HG02763 (cell line): ENCODE results near the gene SPATA3.
A peak's percentile ranks its signal among the peaks of the same experiment; 100 is the strongest.
"Not testable (repeated sequence)": the region's sequence is repeated elsewhere in the genome, so short reads cannot be mapped to it uniquely, and the experiment has no call there.

Experiments used
- ATAC-seq: cut with Tn5 transposase; IDR thresholded peaks from one replicate; pipeline ENCODE4 v1.9.1; 2021; ENCODE audit warnings: mild to moderate bottlenecking, moderate library complexity; ENCODE audit not compliant: unreplicated experiment

SPATA3 gene

DNA sequence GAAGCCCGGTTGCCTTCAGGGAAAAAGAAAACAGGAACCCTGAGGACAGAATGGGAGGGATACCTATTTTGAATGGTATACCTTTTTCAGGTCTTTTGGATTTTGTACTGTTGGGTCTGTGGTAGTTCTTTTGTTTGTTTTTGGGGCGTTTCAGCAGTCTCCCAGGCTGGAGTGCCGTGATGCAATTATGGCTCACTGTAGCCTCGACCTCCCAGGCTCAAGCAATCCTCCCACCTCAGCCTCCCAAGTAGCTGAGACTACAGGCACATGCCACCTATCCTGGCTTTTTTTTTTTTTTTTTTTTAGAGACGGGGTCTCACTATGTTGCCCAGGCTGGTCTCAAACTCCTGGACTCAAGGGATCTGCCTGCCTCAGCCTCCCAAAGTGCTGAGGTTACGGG is 27.6 kb upstream of the SPATA3 start:
- not testable (repeated sequence) for ATAC-seq

DNA sequence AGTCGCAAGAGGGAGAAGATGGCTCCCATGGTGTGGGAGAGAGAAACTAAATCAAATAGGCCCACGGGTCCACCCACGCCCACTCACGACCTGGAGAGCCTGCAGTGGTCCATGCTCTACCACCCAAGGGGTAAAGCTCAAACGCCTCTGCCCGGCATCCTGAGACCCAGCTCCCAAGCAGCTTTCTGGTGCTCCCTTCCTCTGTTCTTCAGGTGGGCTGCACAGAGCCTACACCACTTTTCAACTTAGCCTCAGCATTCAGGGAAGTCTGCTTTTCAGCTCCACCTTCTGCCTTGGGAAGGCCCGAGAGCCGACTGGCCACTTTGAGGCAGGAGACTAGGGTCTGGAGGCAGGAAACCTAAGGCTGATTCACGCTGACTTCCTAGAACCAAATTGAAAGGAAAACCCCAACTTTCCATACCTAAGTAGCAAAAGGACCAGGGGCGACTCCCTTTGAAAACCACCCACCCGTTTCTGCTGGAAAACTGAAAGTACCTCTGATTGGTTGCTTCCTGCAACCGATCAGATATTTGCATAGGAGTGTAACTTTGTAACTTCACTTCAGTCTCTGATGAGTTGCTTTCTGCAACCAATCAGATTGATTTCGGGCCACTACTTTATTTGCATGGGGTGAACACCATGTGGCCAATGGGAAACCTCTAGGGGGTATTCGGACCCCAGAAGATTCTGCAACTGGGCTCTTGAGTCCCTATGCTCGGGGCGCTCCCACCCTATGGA is 26.8 kb upstream of the SPATA3 start:
- ATAC-seq, result no peak

DNA sequence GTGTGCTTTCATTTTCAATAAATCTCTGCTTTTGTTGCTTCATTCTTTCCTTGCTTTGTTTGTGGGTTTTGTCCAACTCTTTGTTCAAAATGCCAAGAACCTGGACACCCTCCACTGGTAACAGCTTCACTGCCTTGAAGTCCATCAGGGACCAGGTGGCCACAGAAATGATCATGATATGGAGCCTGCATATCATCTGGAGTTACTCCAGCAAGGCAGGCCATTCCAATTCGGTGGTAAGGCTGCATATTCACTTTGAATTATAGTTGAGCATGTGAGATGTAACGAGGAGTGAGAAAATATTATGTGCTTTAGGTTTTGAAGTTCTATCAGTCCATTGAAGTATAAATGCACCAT is 26.3 kb upstream of the SPATA3 start:
- no peak for ATAC-seq

DNA sequence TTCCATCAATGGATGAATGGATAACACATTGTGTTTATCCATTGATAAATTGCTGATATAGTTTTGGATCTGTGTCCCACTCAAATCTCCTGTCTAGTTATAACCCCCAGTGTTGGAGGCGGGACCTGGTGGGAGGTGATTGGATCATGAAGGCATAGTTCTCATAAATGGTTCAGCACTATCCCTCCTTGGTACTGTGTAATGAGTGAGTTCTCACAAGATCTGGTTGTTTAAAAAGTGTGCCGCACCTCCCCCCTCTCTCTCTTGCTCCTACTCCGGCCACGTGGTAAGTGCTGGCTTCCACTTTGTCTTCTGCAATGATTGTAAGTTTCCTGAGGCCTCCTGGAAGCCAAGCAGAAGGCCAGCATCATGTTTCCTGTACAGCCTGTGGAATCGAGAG is 23.9 kb upstream of the SPATA3 start:
- ATAC-seq, result no peak

DNA sequence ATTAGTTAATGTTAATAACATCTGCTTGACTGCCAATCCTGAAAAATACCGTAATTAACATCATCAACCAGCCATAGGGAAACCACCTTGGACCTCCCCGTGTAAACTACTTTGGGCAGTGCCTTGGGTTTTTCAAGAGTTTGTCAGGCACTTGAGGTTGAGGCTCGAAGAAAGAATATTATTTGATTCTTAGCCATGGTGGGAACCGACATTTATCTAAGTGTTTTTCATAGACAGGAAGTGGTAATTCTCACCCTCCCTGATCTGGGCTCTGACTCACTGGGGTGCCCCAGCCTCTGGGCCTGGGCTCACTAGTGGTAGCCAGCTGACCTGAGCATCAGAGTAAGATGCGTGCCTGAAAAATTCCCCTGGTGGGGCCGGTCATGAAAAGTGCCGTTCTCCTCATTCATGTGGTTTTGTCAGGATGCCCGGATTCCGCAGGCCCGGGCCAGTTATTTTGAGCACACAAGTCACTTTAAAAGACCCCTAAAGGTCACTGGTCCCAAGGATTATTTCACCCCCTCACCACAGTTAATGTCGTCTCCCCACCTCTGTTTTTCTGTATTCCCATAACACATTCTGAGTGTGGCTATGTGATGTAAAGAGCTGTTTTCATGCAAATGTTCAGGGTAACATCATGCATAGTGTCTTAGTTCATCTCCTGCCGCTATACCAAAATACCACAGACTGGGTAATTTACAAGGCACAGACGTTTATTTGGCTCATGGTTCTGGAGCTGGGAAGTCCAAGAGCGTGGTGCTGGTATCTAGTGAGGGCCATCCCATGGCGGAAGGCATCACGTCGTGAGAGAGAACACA is 21.6 kb upstream of the SPATA3 start:
- peak; percentile 83 for ATAC-seq

DNA sequence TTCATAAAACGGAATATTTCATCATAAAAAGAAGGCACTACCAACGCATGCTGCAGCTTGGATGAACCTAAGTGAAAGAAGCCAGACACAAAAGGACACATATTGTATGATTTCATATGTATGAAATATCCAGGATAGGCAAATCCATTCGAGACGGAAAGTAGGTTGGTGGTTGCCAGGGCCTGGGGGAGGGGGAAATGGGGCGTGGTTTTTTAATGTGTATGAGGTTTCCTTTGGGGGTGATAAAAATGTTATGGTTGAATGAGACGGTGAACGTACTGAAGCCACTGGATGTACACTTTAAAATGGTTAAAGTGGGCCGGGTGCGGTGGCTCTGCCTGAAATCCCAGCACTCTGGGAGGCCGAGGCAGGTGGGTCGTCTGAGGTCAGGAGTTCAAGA is 20.0 kb upstream of the SPATA3 start:
- ATAC-seq, result no peak

DNA sequence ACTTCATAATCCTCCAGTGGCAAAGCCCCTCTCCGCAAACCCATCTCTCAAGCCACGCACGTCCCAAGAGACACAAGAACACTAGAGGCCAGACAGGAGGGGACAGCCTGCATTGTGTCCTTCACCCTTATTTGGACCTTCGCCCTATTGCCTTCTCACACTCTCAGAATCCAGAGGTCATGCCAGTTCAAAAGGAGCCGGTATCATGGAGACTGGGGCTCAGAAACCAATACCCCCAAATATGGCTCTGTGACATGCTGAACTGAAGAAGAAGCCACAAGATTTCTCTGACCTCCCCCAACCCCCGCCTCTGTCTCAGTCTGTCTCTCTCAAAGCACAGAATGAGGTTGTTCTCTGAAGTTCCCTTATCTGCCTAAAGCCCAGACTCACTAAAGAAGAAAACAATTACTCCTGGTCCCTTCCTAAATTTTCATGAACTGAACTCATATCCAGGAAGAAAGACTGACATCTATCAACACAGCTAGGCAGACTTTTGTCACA is 19.2 kb upstream of the SPATA3 start:
- no peak for ATAC-seq

DNA sequence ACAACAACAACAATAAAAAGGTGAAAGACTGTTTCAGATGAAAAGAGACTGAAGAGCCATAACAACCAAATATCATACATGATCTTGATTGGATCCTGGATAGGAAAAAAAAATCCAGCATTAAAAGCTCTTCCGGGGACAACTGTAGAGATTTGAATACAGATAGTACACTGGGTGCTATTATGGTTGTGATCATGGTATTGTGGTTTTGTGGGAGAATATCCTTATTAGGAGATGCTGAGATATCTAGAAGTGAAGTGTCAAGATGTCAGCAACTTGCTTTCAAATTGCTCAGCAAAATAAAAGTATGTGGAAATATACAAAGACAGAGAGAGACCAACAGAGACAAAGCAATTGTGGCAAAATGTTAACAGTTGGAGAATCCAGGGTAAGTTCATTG is 15.5 kb upstream of the SPATA3 start:
- ATAC-seq, result no peak

DNA sequence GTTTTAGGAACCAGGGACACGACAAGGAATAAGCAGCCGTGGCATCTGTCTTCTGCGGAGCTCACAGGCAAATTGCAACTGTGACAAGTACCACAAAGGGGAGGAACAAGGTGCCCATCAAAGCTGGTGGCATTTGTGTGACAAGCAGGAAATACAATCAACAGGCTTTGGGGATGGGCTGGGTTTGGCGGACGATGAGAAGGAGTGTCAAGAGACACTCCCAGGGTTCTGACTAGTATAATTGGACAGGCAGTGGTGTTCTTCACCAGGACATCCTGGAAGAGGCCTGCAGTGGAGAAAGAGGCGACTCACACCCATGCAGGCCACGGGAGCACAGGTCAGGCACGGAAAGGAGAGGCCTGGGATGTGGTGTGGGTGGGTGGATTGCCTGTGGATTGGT is 14.2 kb upstream of the SPATA3 start:
- ATAC-seq, result no peak

DNA sequence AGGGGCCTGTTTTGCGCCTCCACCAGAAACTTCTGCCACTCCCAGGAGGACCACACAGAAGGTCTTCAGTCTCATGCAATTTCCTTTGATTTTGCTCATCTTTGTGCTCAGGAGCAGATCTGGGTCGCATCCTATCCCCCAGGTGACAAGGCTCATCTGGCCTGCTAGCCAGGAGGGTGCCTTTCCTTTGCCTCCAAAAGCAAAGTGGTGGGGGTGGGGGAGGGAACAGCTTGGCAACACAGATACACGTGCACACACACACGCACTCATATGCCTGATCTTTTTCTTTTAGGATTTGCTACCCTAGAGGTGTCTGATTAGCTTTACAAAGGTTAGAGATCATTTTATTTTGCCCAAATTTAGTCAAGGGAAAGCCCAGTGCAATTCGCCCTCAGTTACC is 13.8 kb upstream of the SPATA3 start:
- no peak for ATAC-seq

DNA sequence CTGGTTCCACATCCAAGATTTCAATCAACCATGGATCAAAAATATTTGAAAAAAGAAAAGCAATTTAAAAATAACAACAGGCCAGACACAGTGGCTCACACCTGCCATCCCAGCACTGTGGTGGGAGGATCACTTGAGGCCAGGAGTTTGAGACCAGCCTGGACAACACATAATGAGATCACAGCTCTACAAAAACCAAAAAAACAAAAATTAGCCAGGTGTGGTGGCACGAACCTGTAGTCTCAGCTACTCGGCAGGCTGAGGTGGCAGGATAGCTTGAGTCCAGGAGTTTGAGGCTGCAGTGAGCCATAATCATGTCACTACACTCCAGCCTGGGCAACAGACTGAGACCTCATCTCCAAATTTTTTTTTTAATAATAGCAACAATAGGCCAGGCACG is 13.4 kb upstream of the SPATA3 start:
- no peak for ATAC-seq

DNA sequence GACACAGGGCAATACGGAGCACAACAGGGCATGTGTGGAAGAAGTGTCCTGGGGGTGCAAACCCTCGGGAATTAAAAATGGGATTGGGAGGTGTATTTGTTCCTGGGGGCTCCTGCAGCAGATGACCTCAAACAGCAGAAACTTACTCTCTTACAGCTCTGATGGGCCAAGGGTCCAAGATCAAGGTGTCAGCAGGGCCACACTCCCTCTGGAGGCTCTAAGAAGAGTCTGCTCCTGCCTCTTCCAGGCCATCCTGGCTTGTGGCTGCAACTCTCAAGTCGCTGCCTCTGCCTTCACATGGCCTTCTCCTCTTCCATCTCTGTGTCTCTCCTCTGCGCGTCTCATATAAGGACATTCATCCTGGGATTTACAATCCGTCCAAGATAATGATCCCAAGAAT is 12.4 kb upstream of the SPATA3 start:
- ATAC-seq, result no peak

DNA sequence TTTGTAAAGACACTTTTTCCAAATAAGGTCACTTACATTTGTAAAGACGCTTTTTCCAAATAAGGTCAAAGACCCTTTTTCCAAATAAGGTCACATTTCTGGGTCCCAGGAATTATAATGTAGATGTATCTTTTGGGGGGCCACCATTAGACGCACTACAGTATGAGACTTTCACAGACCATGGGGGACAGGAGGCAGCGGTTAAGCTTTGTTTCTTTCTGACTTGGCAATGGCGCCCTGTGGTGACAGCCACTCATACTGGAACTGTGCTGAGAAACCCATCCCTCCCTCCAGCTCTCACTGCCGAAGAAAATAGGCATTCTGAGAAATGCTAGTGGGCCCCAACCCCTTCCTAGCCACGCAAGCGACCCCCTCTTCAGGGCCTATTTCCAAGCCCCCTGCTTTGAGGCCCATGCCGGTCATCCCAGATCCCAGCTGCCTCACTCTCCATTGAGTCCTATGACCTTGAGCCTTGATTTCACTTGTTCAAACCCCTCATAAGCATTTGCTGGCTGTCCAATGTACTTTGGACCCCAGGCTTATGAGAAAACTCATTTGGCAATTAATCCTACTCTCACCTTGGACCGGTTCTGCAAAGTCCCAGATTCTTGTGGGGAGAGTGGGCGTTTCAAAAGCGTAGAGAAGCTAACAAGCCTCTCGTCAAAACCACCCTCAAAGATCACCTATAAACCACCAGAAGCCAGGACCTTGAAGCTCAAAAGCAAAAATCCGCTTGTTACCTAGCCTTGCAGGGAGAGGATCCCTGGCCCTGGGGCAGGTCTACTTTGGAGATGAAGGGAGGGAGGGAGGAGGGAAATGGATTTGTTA is 11.3 kb upstream of the SPATA3 start:
- ATAC-seq, result peak; percentile 58

DNA sequence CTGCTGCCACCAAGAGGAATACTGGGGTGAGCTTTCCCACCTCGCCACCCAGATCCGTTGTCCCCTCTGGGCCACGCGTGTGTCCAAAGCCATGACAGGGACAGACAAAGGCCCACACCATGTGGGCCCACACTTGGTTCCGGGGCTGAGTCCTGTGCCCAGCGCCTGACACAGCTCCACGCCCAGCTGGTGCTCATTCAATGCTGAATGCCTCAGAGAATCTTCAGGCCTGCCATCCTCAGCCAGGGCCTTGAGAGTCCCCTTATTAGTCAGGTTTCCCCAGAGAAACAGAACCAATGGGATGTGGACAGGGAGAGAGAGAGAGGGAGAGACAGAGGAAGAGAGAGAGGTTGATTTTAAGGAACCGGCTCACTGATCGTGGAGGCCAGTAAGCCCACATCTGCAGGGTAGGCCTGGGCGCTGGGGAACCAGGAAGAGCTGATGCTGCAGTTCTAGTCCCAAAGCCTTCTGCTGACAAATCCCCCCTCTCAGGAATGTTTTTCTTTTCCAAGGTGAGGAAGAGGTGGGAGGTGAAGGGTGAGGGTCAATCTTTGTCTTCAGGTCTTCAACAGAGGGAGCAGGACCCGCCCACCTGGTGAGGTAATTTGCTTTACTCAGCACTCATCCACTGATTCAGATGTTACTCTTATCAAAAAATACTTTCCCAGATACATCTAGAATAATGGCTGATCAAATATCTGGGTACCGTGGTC is 10.2 kb upstream of the SPATA3 start:
- no peak for ATAC-seq

DNA sequence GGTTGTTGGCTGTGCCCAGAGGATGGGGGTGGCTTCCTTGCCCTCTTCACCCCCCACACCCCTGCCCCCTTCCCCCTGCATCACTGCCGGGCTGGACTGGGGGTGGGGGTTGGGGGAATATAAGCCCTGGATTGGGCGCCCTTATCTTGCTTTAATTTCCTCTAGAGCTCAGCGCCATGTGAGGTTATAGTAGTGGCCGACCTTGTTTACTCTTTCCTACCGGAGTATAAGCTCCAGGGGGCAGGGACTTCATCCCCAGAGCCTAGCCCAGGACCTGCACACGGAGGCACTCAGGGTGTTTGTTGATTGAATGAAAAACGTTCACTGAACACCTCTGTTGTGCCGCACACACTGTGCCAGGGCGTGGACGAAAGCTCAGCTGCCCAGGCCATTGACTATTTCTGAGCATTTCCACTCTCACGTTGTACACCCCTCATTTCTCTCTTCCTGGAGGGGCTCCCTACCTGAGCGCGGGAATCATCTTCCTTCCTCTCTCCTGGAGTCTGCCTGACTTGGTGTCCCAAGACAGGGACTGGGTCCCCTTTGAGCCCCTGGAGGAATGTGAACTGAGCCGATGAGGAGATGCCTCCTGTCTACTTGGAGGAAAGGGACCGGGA is 9.3 kb upstream of the SPATA3 start:
- no peak for ATAC-seq

DNA sequence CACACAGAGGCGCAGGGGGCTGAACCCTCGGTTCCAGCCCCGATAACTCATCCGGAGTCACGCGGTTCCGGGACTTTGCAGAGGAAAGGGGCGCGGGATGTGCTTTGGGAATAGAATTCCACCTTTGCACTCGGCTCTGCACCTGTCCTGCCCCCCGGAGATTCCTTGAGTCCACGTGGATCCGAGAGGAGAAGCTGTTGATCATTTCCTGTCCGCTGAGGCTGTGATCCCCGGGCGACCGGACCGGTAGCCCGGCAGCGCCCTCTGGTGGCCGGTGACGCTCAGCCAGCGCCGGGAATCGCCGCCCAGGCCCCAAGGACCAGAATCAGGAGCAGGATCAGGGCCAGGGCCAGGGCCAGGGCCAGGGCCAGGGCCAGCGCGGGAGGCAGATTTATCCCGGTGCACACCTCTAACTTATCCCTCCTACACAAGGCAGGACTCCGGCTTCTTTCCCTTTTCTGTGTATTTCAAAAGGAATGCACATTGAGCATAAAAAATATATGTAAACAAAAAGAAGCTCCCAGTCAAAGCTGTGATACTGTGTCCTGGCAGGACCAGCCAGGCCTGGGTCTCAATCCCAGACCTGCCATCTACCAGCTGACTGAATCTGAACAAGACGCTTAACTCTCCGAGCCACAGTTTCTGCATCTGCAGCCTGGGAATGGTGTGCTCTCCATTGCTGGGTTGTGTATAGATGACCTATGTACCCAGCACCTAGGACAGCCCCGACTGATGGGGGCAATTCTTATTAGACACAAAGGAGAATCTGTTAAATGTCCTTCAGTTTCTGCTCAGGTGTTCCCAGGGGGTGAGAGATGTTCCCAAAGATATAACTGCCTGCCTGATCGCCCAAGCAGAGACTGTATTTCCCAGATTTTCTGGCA is 8.5 kb upstream of the SPATA3 start:
- peak; percentile 35 for ATAC-seq

DNA sequence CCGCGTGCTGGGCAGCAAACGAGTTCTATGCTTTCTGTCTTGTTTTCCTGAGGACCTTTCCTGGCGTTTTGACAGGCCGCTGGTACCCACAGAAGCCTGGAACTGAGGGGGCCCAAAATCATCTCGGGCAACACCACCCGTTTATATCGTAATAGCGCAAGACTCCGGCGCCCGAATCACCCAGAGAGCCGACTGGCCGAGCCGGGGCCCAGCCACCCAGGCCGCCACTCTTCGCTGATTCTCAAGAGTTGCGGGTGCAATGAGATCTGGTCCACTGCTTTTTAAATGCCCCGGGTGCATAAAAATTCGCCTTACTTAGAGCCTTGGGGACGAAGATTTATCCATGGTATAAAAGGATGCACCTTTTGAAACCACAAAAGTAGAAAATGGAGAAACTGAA is 6.2 kb upstream of the SPATA3 start:
- ATAC-seq, result no peak

DNA sequence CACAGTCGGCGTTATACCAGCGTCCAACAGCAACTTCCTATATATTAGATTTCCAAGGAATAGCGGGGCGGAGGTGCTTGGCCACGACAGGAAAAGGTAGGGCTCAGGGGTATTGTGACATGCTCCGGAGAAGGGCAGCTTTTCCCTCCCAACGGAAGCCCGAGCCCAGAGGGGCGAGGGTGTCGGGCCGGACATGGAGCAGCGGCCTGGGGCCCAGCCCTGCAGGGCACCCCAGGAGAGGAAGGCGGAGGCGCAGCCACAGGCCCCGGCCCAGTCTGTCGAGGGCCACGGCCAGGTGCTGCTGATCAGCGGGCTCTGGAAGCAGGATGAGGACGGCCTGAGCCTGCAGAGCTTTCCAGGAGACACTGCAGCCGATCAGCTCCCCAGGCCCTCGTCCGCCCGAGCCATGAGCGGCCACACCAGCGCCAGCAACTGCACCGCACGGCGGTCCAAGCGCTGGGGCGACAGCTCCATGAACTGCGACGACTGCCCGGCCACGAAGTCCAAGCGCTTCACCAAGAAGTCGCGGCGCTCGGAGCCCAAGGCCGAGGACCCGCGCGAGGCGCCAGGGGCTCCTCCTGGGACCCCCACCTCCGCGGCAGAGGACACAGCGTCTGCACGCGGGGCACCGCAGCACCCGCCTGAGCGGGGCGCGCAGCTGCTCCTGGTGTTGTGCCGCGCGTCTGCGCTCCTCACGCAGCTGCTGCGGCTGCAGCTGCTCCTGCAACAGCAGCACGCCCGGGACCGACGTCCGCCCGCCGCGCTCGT is 5.6 kb upstream of the SPATA3 start:
- no peak for ATAC-seq

DNA sequence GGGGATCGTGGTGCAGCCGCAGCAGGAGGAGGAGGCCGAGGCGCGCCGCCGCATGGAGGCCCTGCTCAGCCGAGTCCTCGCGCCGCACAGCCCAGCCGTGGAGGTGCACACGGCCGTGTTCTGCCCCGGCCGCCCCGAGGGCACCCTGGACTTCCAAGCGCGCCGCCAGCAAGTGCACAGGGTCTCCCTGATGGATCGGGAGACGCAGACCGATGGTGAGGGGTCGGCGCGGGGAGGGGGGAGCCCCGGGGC is 5.1 kb upstream of the SPATA3 start:
- no peak for ATAC-seq
